Measurements from ENCODE around the gene EDRF1.
"Not testable (repeated sequence)": the region's sequence is repeated elsewhere in the genome, so short reads cannot be mapped to it uniquely, and the experiment has no call there.

EDRF1 gene

GRCh38 chr10:125709553-125710474 is 9.7 kb upstream of the EDRF1 start:
- no peak for DNase-seq

DNA sequence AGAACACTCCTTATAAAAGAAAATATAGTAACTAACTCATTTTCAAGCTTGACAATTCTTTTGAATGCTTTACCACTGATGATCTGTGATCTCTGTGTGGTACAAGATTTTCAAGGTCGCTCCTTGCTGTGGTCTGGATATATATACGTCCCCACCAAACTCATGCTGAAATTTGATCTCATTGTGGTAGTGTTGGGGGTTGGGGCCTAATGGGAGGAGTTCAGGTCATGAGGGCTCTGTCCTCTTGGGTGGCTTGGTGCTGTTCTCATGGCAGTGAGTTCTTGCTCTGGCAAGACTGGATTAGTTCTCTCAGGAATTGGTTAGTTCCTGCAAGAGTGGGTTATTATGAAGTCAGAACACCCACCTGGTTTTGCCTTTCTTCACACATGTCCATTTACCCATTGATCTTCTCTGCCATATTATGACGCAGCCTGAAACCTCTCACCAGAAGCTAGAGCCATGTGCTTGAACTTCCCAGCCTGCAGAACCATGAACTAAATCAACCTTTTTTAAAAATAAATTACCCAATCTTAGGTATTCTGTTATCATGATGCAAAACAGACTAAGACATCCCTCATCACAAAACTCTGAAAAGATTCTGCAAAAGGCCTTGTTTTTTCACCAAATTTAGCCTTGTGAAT is 8.3 kb upstream of the EDRF1 start:
- DNase-seq: no peak

GRCh38 chr10:125714728-125715127 is 4.8 kb upstream of the EDRF1 start:
- DNase-seq: not testable (repeated sequence)

GRCh38 chr10:125720002-125720382 is 483 bp downstream of the EDRF1 start:
- DNase-seq: peak; percentile 0

DNA sequence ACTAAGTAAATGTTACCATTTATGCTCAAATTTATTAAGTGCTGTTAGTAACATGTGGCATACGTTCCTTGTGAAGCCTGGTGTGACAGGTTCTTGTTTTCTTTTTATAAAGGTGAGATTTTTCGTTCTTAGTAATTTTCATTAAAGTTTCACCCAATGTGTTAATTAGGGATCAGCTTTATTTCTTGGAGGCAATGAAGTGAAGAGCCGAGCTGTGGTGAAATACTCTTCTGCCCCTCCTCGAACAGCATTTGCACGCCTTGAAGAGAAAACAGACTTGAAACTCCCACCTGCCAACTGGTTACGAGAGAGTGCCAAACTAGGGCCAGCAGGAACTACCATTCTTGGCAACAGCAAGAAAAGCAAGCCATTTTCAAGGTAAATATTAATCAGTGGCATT is 1.5 kb downstream of the EDRF1 start:
- DNase-seq: no peak

DNA sequence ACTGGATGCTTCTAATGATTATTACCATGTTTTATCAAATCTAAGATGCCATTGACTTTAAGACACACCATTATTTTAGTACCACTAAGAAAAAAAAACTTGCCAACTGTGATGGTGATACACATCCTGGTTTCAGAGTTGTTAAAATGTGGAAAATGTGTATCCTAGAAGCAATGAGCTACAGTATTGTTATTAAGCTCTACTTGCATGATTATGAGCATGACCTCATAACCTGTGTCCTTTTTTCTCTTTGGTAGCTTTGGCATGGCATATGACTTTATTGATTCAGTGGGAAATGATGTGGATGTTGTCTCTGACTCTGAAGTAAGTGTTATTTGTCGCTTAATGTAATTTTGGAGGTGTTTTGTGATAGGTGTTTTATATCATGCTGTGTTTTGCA is 3.3 kb downstream of the EDRF1 start:
- no peak for DNase-seq

GRCh38 chr10:125726914-125727313 is 7.4 kb downstream of the EDRF1 start:
- DNase-seq: no peak

DNA sequence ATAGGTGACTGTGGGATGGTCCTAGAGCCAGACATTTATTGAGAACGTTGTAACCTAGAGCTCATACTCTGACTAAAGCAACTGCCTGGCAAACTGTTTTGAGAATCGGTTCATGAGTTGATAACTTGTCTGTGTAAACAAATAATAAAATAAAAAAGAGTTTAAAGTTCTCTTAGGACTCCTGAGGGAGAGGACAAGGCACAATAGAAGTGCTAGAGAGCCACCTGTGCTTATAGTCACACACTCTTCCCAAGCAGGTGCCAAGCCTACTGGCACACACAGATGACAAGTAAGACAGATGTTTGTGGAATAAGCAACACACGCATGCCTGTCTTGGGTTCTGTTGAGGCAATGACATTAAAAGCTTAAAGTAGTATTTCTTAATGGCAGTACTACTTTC is 7.9 kb downstream of the EDRF1 start:
- no peak for DNase-seq

DNA sequence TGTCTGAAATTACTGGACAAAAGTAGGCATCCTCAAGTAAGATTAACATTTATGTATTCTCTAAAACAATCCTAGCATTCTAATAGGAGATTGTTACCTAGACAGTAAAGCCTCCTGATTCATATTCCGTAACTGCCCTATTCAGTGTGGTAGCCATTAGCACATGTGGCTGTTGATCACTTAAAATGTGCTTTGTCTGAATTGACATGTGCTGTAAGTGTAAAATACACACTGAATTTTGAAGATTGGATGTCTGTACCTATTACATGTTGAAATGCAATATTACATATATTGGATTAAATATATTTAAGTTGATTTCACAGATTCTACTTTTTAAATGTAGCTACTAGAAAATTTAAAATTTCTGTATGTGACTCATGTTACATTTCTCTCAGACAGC is 14.6 kb downstream of the EDRF1 start:
- no peak for DNase-seq

- DNase-seq: no peak
Measured at GRCh38 chr10:125734823-125735222, 15.3 kb downstream of the EDRF1 start.

- no peak for DNase-seq
Measured at GRCh38 chr10:125738206-125738605, 18.7 kb downstream of the EDRF1 start.

- no peak for DNase-seq
Measured at GRCh38 chr10:125739994-125740679, 20.6 kb downstream of the EDRF1 start.

GRCh38 chr10:125742465-125742864 is 23.0 kb downstream of the EDRF1 start:
- no peak for DNase-seq

DNA sequence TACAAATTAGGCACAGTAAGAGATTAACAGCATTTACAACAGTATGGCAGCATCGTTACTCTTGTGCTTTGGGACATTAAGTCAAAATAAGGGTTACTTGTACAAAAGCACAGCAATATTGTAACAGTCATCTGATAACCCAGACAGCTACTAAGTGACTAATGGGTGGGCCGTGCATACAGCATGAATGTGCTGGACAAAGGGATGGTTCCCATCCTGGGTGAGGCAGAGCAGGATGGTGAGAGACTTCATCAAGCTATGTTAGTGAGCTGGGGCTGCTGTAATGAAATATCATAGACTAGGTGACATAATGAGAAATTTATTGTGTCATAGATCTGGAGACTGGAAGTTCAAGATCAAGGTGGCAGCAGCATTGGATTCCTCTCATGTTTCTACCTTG is 25.4 kb downstream of the EDRF1 start:
- no peak for DNase-seq

DNA sequence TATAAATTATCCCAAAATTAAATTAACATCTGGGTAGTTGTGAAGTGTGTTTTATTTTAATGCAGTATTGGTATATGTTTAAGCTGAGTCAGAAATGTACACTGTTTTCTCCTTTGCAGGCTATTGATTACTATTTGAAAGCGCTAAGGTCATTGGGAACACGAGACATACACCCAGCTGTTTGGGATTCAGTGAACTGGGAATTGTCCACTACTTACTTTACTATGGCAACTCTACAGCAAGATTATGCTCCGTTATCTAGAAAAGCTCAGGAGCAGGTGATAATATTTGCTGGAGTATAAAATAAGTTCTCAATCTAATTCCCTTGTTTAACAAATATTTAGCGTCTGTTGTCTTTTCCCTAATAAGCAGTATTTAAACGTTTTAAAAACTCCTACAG is 27.9 kb downstream of the EDRF1 start:
- no peak for DNase-seq

- DNase-seq: no peak
Measured at GRCh38 chr10:125756196-125756595, 36.7 kb downstream of the EDRF1 start.

DNA sequence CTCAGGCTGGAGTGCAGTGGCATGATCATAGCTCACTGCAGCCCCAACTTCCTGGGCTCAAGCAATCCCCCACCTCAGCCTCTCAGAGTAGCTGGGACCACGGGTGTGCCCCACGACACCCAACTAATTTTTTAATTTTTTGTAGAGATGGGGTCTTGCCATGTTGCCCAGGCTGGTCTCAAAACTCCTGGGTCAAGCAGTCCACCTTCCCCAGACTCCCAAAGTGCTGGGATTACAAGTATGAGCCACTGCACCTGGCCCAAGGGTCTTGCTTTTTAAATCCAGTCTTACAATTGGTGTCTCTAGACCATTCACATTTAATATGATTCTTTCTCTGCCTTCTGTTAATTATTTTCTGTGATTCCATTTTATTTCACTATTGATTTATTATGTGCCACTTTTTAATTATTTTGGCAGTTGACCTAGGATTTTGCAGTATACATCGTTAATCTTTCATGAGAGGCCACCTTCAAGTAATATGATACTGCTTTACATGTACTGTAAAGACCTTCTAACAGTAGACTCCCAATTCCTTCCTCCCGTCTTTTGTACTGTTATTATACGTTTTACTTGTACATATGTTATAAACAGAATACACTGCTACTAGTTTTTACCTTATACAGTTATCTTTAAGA is 37.5 kb downstream of the EDRF1 start:
- DNase-seq: no peak

- no peak for DNase-seq
Measured at GRCh38 chr10:125757742-125758141, 38.2 kb downstream of the EDRF1 start.

- no peak for DNase-seq
Measured at GRCh38 chr10:125761961-125762360, 42.5 kb downstream of the EDRF1 start.

- DNase-seq: no peak
Measured at GRCh38 chr10:125762692-125763648, 43.5 kb downstream of the EDRF1 start.

- DNase-seq: no peak
Measured at GRCh38 chr10:125765835-125766234, 46.3 kb downstream of the EDRF1 start.

- no peak for DNase-seq
Measured at GRCh38 chr10:125766511-125766910, 47.0 kb downstream of the EDRF1 start.

Data from inflammatory macrophage treated with lipopolysaccharide for 4 hours (primary cell).